Measurements from ENCODE around the gene MOV10L1.

Gene MOV10L1

DNA sequence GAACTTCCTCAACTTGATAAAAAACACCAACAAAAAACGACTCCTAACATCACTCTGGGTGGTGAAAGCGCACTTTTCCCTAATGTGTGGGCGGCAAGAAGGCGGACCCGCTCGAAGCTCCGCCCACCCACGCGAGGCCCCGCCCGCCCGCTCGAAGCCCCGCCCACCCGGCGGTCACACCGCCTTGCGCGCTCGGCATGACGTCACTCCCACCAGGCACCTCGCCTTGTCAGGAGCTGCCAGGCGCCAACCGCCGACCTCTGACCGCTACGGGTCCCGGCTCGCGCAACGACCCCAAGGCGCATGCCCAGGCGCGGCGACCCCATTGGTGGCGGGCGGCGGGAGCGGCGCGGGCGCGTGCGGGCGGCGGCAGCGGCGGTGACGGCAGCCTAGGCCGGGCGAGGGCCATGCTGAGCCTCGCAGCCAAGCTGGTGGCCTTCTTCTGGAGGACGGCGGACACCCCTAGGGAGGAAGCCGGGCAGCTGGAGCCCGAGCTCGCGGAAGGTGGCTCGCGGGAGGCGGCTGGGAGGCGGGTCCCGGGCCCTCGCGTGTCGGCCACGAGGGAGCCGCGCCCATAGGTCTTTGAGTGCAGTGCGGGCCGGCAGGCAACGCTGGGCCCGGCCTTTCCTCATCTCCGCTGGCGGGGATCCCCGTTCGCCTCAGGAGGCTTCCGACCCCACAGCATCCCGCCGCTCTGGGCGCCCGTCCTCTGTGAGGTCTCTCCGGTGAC is at the start of gene MOV10L1:
Gene MOV10L1 (plus strand): TSS at position 325 of the 730 bp plus-strand sequence. CDS start 83 bp downstream, at position 408.
- DNase-seq: peak; percentile 3

- DNase-seq: no peak
Observed at GRCh38 chr22:50040717-50041116, 49.1 kb upstream of the MOV10L1 start.

DNA sequence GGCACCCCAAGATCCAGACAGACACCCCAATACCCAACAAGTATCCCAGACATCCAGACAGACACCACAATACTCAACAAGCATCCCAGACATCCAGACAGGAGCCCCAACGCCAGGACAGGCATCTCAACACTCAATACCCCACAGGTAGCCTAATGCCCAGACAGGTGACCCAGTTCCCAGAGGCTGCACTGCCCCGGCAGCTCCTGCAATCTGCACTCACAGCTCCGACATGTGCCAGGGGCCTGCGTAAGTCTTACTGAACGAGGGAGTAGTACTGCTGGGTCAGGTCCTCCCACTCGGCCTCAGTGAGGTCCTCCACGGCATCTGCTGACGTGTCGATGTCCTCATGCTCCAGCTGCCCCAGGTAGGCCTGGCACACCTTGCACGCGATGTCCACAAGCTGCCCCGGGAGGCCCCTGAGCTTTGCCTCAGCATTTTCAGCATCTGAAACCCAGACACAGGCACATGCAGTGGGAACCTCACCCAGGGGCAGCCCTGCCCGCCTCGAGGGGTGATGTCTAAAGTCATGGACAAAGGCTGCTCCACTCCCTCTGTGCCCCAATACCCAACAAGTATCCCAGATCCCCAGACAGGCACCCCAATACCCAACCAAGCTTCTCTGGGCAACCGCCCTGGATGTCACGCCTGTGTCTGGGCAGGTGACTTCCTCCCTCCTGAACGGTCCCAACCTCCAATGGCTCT is 48.3 kb upstream of the MOV10L1 start:
- DNase-seq: no peak

GRCh38 chr22:50044485-50045118 is 45.2 kb upstream of the MOV10L1 start:
- no peak for DNase-seq

DNA sequence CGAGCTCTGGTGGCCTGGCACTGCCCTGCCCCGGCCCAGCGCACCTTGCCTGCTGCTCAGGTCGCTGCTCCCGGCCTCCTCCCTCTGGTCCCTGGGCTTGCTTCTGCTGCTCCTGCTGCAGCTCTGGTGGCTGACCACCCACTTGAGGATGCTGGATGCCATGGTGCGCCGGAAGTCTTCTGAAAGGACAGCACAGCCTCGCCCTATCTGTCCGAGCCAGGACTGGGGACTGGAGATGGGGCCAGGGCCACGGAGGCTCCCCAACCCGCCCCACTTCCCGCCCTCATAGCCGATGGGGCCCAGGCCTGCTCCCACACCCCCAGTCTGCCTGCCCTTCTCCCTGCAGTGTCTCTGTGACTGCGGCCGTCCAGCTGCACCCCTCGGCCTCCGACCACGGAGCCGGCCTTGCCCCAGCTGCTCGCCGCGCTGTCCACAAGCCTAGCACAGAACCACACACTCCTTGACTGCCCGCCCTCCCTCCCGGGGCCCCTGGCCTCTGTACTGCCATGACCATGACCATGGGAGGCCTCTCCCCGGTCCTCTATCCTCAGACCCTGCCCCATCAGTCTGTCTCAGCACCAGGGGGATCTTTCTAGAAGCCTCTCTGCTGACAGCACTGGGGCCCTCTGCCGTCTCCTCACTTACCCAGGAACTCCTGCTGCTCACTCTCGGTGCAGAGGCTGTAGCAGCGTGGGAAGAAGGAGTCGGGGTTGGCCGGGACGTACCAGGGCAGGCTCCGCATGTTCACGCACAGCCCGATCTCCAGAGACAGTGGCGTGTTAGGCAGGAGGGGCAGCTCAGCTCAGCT is 44.4 kb upstream of the MOV10L1 start:
- DNase-seq: no peak

GRCh38 chr22:50046019-50046415 is 43.8 kb upstream of the MOV10L1 start:
- no peak for DNase-seq

- no peak for DNase-seq
Observed at GRCh38 chr22:50046481-50047245, 43.1 kb upstream of the MOV10L1 start.

DNA sequence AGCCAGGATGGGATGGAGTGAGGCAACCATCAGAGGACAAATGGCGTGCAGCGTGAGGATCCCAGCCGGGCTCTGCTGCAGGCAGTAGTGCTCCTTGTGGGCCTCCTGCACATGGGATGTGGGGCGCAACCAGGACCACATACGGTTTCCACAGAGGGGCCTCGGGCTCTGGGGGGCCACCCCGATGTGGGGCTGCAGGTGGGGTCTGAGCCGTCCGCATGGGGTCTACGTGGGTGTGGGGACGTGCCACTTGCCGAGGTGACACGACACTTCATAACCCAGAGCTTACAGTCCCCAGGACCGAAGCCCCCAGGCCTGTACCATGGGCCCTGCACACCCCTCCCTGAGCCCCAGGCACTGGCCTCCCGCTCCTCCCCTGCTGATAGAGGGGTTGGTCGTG is 42.5 kb upstream of the MOV10L1 start:
- no peak for DNase-seq

DNA sequence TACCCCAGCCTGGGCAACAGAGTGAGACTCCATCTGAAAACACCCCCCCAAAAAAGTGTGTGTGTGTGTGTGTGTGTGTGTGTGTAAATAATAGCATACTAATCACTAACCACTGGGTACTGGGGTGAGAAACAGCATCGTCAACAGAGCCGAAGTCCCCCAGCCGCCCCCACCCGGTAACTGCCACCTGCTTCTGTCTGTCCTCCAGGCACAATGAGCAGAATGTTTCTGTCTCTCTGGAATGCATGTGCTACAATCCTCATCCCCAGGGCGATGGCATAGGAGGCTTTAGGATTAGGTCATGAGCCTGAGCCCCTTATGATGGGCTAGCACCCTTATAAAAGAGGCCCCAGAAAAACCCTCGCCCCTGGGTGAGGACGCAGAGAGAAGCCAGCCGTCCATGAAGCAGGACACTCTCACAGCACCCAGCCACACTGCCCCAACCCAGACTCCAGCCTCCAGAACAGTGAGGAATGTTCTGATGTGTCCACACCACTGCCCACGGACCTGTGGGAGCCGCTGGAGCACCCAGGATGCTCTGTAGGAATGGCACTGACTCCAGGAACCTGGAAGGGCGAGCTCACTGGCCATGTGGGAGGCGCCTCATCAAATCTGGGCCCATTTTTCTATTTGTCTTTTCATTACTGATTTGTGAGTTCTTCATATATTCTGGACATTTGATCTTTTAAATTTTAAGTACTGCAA is 41.6 kb upstream of the MOV10L1 start:
- no peak for DNase-seq

DNA sequence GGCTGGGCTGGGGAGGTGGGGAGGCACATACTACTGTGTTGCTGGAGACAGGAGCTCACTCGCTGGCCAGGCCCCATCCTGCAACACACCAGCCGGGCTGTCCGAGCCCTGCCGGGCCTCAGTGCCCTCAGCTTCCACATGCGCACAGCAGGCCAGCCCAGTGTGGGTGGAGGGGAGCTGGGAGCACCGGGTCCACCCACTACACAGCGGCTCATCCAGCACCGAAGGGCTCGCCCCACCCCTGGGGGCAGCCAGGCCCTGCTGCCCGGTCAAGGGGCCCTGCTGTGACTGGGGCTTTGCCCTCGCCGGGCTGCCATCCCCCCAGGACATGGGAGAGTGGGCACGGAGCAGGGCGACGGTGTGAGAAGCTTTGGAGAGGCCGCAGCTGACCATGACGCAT is 41.0 kb upstream of the MOV10L1 start:
- DNase-seq: no peak

DNA sequence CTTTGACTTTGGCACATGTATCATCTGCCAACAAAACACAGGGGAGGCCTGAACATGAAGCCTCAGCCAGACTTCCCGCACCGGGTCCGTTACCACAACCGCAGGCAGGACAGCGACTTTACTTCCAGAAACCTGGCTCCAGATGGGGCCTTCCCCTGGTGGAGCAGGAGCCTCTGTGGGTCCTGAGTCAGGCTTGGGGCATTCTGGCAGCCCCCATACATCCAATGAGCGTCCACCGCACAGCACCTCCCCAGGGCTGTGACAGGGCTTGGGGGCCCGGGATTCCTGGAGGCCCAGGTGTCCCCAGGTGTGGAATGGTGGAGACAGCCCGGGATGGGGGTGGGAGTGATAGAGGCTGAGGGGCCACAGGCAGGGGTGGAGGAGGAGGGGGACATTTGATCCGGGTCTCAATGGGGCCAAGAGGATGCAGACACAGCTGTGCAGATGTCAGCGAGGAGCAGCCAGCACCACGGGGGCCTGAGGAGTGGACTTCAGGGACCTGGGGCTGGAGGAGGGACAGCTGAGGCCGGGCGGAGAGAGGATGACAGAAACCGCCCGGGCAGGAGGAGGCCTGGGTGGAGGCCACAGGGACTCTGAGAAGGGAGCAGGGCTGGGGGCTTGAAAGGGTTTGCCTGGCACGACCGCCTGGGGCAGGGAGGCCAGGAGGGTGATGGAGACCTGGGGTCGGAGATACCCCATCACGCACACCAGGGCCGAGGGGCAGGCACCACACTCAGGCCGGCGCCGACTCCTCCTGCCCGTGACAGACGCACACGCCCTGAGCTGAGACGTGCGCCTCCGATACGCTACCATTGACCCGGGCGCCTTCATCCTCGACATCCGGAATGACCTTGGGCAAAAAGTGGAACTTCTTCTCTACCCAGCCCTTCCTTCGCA is 40.3 kb upstream of the MOV10L1 start:
- no peak for DNase-seq

GRCh38 chr22:50051930-50052329 is 37.9 kb upstream of the MOV10L1 start:
- no peak for DNase-seq

DNA sequence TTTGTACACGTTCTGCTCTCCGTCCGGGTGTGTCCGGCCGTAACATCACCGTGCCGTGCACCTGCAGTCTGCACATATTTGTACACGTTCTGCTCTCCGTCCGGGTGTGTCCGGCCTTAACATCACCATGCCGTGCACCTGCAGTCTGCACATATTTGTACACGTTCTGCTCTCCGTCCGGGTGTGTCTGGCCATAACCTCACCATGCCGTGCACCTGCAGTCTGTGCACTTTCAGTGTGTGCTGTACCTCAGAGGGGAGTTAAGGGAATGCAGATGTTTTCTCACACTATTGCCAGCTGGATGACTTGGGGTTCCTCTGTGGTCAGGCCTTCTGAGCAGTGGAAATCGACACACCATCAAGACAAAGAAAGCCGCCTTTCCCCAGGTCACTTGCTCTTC is 35.9 kb upstream of the MOV10L1 start:
- DNase-seq: no peak

DNA sequence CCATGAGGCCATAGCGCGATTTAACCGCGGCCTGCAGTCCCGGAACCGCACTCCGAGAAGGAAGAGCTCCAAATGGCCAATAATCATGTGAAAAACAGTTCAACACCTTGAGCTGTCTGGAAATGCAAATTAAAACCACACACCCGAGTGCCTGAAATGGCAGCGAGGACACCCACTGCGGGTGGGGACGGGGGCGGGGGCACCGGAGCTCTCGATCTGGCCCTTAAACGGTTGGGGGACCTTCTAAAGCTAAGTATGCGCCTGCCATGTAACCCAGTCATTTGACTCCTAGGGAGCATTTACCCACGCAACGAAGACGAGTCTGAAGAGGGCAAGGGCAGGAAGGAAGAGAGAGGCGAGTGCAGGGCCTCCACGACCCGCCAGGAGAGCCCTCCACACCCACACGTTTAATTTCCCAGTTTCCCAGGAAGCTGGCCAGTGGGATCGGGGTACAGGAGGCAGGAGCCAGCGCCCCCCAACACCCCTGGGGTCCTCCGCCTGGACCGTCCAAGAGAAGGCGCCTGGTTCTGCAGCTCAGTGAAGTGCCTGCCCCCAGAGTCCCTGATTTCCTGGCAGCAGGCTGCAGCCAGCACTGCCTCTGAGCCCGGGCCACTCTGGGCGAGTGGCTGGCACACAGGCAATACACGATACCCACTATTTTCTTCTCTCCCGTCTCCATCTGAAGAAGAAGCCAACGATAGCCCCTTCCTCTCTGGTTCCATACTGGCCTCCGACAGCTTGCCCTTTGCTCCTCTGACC is 33.4 kb upstream of the MOV10L1 start:
- DNase-seq: no peak

- DNase-seq: no peak
Observed at GRCh38 chr22:50057278-50058060, 32.3 kb upstream of the MOV10L1 start.

DNA sequence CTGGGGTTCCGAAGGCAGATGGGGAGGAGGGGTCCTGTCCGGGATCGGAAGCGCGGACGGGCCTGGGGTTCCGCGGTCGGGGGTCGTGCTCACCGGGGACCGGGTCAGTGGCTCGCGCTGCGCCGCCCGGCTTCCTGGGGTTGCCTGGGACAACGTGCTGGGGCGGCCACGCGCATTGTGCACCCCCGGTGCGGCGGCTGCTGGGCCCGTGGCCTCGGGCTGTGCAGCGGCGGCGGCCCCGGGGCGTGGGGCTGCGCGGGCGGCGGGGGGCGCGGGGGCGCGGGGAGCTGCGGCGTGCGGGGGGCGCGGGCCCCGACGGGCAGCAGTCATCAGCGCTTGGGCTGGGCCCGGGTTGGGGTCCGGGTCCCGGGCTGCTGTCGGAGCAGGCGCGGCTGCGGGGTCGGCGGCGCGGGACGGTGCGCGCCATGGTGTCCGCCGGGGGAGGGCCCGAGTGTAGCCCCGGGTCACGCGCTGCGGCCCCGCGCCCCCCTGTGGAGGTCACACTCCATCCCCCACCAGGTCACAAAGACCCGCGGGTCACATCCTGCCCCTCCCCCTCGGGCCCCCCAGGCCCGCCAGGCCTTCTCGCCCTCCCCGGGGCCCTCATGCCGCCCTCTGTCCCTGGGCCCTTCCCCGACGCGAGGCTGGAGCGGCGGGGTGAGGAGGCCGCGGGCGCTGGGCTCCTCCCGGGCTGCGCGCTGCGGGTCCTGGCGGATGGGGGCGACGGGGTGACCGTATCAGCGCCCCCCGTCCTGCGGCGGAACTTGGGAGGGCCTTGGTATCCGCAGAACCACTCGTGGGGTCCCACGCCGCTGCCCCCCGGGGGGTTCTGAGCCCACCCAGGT is 31.5 kb upstream of the MOV10L1 start, which contains the start of gene TTLL8:
Gene TTLL8 (minus strand): TSS at position 238 of the 845 bp plus-strand sequence.
- DNase-seq: no peak

DNA sequence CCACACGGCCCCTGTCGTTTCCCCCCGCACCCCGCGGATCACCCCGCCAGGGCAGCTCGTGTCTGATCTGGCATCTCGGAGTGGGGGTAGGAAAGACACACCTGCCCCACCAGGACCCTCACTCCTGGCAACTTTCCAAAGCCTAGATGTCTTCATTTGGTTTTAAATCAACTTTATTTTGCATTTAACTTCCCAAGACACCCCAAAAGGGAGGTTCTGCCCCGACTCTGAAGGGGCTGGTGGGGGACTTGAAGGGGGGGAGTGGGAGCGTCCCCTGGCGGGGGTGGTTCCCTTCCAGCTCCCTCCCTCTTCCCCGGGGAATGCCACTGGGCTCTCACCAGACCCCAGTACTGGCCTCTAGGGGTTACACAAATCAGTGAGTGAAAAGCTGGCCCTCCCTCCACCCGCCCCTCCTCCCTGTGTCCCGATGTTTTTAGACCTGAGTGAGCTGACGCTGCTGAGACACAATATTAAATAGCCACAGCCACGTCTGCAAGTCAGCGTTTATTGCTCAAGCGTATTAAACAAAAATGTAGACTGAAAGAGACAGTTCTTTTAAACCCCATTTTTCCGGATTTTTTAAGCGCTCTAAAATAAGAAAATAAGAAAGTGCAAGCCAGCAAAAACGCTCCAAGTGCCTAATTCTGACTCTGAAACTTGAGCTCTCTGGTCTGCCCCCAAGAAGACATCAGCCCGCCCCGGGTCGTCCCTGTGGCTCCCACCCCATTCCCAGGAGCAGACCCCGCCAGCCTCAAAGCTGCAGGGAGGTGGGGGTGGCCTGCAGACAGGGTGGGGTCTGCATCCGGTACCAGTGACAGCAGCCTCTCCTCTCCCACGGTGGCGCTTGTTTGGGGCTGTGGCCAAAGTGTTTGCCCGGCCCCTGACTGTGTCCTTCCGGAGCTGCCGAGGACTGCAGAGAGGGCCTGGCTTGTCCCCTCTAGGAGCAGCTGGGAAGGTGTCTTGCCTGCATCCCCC is 30.6 kb upstream of the MOV10L1 start:
- no peak for DNase-seq

All from CD4-positive, alpha-beta T cell treated with Interleukin-4 for 4 hours (primary cell).